Cardiac fibroblast (primary cell): Measurements from ENCODE around the gene MGLL.

Experiments
- DNase-seq, 2 donors: peaks; one replicate each; pipeline versions ENCODE4 v3.0.0 to v3.0.0-alpha.2; 2010; ENCODE audit warnings: low read depth in 2 of 2
- H3K4me3 ChIP-seq, 2 donors: replicated peaks in 1 of 2; 1 replicate in 1 of 2; 2 replicates in 1 of 2; pipeline ENCODE4 v1.5.1; 2011; ENCODE audit warnings: low read depth in 2 of 2, low read length in 2 of 2, mild to moderate bottlenecking in 2 of 2, moderate library complexity in 1 of 2
- TF ChIP-seq, protein P1 (sequence below): IDR thresholded peaks from one replicate; pipeline ENCODE4 v1.5.1; 2011; ENCODE audit warnings: low read depth, mild to moderate bottlenecking, low read length, inconsistent platforms

MGLL gene

DNA sequence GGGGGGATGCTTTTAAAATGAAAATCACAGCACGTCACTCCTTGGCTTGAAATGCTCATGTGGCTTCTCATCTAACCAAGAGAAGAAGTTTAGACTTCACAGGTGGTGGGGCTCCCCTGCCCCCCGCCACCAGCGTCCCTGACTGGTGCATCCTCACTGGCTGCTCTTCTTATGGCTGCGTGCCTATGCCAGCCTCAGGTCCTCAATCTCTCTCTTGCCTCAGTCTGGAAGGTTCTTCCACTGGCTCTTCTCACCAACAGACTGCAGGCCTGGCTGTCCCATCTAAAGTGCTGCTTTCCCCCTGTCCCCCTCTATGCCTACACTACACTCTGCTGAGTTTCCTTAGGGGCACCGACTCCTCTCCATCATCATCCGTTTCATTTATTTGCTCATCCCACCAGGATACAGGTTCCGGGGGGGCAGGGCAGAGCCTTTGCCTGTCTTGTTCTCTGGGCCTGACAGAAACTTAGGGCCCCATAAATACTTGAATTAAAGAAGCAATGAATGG lies 128.9 kb downstream of the MGLL start:
- no peak for DNase-seq
- TF ChIP-seq, protein P1, sequence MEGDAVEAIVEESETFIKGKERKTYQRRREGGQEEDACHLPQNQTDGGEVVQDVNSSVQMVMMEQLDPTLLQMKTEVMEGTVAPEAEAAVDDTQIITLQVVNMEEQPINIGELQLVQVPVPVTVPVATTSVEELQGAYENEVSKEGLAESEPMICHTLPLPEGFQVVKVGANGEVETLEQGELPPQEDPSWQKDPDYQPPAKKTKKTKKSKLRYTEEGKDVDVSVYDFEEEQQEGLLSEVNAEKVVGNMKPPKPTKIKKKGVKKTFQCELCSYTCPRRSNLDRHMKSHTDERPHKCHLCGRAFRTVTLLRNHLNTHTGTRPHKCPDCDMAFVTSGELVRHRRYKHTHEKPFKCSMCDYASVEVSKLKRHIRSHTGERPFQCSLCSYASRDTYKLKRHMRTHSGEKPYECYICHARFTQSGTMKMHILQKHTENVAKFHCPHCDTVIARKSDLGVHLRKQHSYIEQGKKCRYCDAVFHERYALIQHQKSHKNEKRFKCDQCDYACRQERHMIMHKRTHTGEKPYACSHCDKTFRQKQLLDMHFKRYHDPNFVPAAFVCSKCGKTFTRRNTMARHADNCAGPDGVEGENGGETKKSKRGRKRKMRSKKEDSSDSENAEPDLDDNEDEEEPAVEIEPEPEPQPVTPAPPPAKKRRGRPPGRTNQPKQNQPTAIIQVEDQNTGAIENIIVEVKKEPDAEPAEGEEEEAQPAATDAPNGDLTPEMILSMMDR, result no peak
- no peak overlapping the region for H3K4me3 ChIP-seq

DNA sequence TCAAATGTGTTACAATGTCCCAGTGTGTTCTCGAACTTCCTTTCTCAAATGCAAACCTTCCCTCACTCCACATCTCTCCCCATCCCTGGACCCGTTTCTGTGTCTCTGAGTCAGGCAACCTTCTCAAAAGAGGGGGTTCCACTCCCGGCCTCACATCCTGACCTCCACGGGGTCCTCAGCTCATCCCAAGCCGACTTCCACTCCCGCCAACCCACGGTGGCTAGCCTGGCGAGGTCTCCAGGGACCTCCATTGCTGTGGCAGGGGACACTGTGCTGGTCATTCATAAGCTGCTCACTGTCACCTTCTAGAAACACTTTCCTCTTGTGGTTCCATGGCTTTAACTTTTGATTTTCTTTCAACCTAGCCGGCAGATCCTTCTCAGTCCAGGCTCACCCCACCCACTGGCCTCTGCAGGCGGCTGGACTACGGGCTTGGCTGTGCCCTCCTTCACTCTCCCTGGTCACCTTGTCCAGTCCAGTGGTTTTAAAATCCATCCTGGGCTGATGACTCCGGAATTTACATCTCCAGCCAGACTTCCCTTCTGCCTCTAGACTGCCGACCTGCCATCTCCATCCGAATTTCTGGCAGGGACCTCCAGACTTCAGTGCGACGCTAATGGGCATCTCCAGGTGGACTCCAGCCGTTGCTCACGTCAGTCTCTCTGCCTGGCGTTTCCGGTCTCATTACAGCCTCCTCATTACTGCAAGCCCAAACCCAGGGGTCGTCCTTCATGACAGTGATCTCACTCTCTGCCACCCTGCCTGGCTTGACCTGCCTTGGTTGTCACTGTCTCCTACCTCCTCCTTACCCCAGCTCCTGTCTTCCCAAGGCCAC lies 129.6 kb downstream of the MGLL start:
- H3K4me3 ChIP-seq, result no peak overlapping the region
- TF ChIP-seq, protein P1, result no peak
- no peak for DNase-seq

DNA sequence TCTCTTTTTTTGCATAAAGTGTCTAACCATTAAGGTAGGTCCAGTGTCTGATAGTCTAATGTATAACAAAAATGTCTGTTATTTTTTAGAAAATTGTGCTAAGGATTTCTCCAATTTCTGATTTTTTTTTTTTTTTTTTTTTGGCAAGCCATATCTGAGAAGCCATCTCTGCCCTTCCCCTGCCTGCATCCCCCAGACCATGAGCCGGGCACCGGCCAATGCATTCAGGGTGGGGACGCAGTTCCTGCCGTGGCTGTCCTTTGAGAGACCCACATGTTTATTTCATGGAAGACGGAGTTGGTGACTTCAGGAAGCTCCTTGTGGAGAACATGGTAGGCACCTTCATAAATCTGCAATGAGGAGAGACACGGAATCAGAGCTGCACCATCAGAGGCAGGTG lies 130.3 kb downstream of the MGLL start:
- TF ChIP-seq, protein P1, result no peak
- no peak for DNase-seq
- no peak overlapping the region for H3K4me3 ChIP-seq

DNA sequence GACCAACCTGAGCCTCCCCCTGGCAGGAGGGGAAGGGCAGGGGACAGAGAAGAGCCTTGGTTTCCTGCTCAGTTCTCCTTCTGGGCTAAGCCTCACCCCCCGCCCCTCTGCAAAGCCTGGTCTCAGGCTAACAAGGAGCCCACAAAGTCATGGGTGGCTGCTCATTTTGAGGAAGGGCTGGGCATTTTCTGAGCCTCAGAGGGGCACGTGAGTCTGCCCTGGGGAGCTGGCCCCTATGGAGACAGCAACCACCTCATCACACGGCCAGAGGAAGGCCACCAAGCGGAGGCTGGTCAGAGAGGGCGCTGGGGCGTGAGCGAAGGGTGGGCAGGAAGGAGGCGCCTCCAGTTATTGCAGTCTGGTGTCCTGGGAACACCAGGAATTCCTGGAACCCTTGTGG lies 130.8 kb downstream of the MGLL start:
- DNase-seq, result no peak
- H3K4me3 ChIP-seq, result no peak overlapping the region
- TF ChIP-seq, protein P1, result no peak

DNA sequence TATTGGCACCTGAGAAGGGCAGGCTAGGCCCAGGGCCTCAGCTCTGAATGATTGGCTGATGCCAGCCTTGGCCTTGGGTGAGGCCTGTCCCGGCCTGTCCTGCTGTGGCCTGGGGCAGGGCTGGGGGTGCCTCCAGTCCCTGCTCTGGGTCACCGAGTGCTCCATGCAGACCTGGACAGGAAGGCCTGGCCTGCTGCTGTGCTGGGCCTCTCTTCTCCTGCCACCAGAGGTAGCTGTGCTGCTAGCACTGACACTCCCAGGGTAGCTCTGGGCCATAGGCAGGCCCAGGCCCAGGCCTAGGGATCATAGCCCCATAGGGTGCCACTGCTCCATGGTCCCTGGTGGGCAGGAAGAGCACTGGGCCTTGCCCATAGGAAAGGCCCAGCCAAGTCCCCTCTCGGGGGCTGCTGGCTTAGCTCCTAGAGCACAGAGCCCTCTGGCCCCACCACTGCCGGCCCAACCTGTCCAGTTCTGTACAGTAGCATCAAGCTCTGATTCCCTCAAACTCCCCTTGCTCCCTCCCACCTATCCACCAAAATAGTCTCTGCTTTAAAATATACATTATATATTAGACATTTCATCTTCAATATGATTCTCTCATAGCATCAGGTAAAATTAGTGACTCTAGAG lies 131.4 kb downstream of the MGLL start:
- TF ChIP-seq, protein P1, result peak; percentile 90
- DNase-seq, result peak; percentile 74 to 75
- H3K4me3 ChIP-seq, result no peak overlapping the region

DNA sequence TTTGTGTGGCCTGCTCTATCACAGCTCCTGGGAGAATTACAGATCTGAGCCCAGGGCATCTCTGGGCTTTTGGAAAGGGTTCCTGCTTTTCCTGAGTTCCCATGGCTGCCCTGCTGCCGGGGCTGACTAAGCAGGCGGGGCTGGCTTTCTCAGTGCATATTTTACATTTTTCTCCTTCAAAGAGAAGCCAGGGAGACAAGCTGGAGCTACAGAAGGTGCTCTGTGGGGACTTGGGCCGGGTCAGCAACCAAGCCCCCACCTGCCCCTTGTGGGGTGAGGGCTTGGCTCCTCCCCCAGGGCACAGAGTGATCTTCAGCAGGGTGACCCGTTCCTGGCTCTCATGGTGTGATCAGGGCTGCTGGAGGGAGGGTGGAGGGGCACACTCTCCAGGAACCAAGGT lies 132.2 kb downstream of the MGLL start:
- TF ChIP-seq, protein P1, result no peak

More for the DNA sequence above, 132.2 kb downstream of the MGLL start:
- peak; percentile 78 to 82 for DNase-seq
- no peak overlapping the region for H3K4me3 ChIP-seq
